Skeletal muscle tissue (tissue), 4 donors: Measurements from ENCODE around the gene MDP1. TPM values are rescaled to one million over a fixed set of nuclear protein-coding genes. Genes with fewer than 3 reads are reported as not detected.
"Not testable (repeated sequence)": the region's sequence is repeated elsewhere in the genome, so short reads cannot be mapped to it uniquely, and the experiment has no call there.

Experiments
- H3K27ac ChIP-seq: one replicate; pipeline ENCODE4 v1.7.0; 2013; ENCODE audit warnings: mild to moderate bottlenecking, low read depth, low read length, inconsistent platforms
- H3K27me3 ChIP-seq, 3 donors: one replicate each; pipeline ENCODE4 v1.7.0; 2013; ENCODE audit warnings: low read length in 3 of 3; ENCODE audit not compliant: control insufficient read depth in 3 of 3, insufficient read depth in 3 of 3
- H3K36me3 ChIP-seq, 3 donors: one replicate each; pipeline ENCODE4 v1.7.0; 2013; ENCODE audit warnings: low read length in 3 of 3; ENCODE audit not compliant: control insufficient read depth in 3 of 3, insufficient read depth in 3 of 3
- H3K4me1 ChIP-seq, 3 donors: one replicate each; pipeline ENCODE4 v1.7.0; 2013; ENCODE audit warnings: low read length in 3 of 3, mild to moderate bottlenecking in 3 of 3; ENCODE audit not compliant: control insufficient read depth in 3 of 3, insufficient read depth in 3 of 3
- H3K4me3 ChIP-seq, 3 donors: one replicate each; pipeline ENCODE4 v1.7.0; 2013; ENCODE audit warnings: low read length in 3 of 3
- H3K9ac ChIP-seq, 3 donors: one replicate each; pipeline ENCODE4 v1.7.0; 2013; ENCODE audit warnings: low read length in 3 of 3, mild to moderate bottlenecking in 3 of 3, moderate library complexity in 2 of 3, low read depth in 1 of 3
- H3K9me3 ChIP-seq, 3 donors: one replicate each; pipeline ENCODE4 v1.7.0; 2013; ENCODE audit warnings: low read length in 3 of 3; ENCODE audit not compliant: control insufficient read depth in 3 of 3
- total RNA-seq: library from RNA; depleted of rRNA; stranded (reverse); fragments of >200 nt; gene quantifications from one replicate; pipeline ENCODE4 v1.2.3, GENCODE V29; 2014
- donor health status: Osteomylitis.

The MDP1 gene
- total RNA-seq, 1 donor from 2014 or later = 9.9 TPM

GRCh38 chr14:24213866-24214662 is 1.8 kb downstream of the MDP1 start:
- Histone ChIP-seq H3K36me3 (peaks cover 21 to 32% (median 29%) of the 10 kb centered on the region in 3 donors), H3K27ac (peak overlapping the region; percentile 90), H3K27me3 (no peaks in the 10 kb centered on the region), H3K4me1 (peaks cover 14 to 31% (median 19%) of the 10 kb centered on the region in 3 donors), H3K9me3 (no peaks in the 10 kb centered on the region), H3K9ac (peak overlapping the region; percentile 81 to 89 (median 81)), H3K4me3 (peak overlapping the region; percentile 75 to 87 (median 87))

DNA sequence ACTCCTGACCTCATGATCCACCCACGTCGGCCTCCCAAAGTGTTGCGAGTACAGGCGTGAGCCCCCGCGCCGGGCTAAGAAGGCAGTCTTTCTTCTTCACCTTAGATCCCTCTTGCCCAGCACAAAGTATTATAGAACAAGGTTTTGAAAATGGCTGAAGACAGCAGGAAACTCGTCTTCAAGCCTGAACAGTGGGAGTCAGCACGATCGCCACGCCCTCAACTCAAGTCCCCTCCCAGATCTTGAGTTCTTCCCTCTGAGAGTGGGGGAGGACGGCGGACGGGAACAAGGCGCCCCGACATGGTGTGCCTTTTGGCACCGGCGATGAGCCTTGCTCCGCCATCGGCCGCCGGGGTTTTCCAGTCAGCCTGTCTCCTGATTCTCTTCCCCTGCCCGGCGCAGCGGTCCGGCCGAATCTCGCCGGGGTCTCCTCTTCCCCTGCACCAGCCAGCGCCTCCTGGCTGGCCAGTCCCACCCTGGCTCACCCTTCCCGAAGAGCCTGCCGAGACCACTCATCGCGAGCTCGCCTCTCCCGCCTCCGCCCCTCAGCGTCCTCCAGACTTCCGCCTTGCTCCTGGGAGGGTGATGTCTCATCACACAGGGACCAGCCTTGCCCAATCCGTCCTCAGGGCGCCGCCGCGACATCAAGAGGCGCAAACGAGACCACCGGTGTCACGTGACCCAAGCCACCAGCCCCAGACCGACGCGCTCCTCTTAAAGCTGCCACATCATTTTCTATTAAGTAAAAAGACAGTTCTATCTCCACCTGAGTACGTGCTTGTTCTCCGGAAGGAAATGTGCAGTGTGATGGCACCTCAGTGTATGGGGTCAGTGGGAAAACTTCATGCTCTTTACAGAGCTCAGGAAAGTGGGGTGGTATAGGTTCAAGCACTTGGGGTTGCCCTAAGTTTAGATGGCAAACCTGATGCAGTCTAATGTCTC is 2.7 kb downstream of the MDP1 start, which contains the start of gene CHMP4A:
CHMP4A (minus strand) TSS at position 565 of the 942 bp plus-strand sequence; CDS start at position 516, 49 bp downstream.
- Histone ChIP-seq H3K4me3 (peak within 1 kb of the TSS; percentile 75 to 87 (median 87)), H3K27me3 (no peaks in the 10 kb centered on the region), H3K36me3 (peaks cover 21 to 33% (median 31%) of the 10 kb centered on the region in 3 donors), H3K9ac (peak within 1 kb of the TSS; percentile 81 to 89 (median 81)), H3K4me1 (peaks cover 14 to 31% (median 19%) of the 10 kb centered on the region in 3 donors), H3K9me3 (no peaks in the 10 kb centered on the region), H3K27ac (peak within 1 kb of the TSS; percentile 90)

DNA sequence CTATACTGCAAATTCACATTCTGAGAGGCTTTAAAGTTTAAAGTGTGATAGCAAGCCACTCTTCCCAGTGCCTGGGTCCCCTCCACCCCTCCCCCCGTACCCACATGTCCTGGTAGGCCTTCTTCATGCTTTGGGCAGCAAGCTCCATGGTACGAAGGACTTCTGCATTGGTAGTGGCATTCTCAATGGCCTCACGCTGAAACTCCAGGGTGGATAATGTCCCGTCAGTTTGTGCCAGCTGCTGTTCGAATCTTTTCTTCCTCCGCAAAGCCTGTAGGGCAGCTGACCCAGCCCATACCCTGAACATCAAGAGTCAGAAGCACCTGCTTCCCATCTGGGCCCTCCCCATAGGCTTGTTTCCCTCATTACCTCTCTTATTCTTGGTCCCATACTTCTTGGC is 4.6 kb downstream of the MDP1 start:
- Histone ChIP-seq H3K9ac (no peak overlapping the region), H3K4me1 (peaks cover 14 to 30% (median 19%) of the 10 kb centered on the region in 3 donors), H3K27me3 (no peaks in the 10 kb centered on the region), H3K9me3 (no peaks in the 10 kb centered on the region), H3K27ac (no peak overlapping the region), H3K4me3 (no peak overlapping the region), H3K36me3 (peaks cover 38 to 41% (median 41%) of the 10 kb centered on the region in 3 donors)

DNA sequence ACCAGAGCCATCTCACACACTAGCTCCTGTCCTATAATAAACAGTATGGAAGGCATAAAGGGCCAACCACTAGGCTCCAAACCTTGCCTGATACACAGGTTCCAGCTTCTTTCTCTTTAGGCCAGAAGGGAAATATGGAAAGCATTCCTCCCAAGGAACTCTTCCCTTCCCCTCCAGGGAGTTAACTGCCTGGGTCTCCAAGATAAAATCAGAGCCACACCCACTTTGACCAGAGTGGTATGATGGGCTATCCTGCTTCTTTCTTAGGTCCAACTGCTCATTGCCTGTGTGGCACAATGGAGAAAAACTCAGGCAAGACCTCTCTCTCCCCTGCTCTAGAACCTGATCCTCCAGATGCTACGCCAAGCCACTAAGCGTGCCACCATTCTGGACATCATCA is 8.2 kb downstream of the MDP1 start:
- Histone ChIP-seq H3K27ac (no peak overlapping the region), H3K9ac (no peak overlapping the region), H3K9me3 (no peaks in the 10 kb centered on the region), H3K27me3 (no peaks in the 10 kb centered on the region), H3K4me3 (no peak overlapping the region), H3K4me1 (peaks cover 0 to 4% (median 0%) of the 10 kb centered on the region in 3 donors), H3K36me3 (peaks cover 45 to 54% (median 45%) of the 10 kb centered on the region in 3 donors)

- no peak overlapping the region for H3K9ac ChIP-seq
- H3K27me3 ChIP-seq = no peaks in the 10 kb centered on the region
- H3K4me1 ChIP-seq = no peaks in the 10 kb centered on the region
- no peak overlapping the region for H3K27ac ChIP-seq
- H3K4me3 ChIP-seq = no peak overlapping the region
- H3K9me3 ChIP-seq = no peaks in the 10 kb centered on the region
- H3K36me3 ChIP-seq = peaks cover 45 to 54% (median 45%) of the 10 kb centered on the region in 3 donors
Measured at GRCh38 chr14:24207104-24207551, 8.7 kb downstream of the MDP1 start.

DNA sequence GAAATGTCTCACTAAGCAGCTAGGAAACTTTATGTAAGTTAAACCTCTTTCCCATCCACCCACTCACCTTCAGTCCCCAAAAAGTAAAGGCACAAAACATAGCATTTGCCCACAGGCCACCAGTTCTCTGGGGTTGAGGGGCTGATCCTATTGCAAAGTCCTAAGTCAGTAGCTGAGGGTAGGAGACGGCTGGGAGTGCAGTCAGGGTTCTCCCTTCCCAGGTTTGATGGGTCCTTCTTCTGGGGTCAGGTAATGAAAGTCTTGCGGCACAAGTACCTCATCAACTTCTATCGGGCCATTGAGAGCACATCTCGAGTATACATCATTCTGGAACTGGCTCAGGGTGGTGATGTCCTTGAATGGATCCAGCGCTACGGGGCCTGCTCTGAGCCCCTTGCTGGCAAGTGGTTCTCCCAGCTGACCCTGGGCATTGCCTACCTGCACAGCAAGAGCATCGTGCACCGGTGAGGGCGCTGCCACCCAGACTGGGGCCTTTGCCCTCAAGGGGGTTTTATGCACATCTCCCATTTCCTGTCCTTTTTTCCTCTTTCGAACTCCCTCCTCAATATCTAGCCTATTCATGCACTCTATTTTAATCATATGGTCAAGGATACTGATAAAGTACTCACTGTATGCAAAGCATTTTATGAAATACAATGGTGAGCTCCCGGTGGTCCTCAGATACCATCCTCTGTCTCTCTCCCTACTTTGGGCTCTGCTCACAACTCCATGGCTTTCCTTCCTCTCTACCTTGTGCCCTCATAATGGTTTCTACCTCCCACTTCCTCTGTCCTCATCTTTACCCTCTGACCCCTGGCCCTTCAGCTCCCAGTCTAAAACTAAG is 9.4 kb downstream of the MDP1 start:
- Histone ChIP-seq H3K9me3 (no peaks in the 10 kb centered on the region), H3K4me1 (no peaks in the 10 kb centered on the region), H3K4me3 (no peak overlapping the region), H3K9ac (peak overlapping the region in 1 of 3 donors; percentile 8), H3K36me3 (peaks cover 41 to 54% (median 45%) of the 10 kb centered on the region in 3 donors), H3K27me3 (no peaks in the 10 kb centered on the region), H3K27ac (no peak overlapping the region)

- H3K36me3 ChIP-seq = peaks cover 29 to 38% (median 32%) of the 10 kb centered on the region in 3 donors
- no peak overlapping the region for H3K9ac ChIP-seq
- no peak overlapping the region for H3K27ac ChIP-seq
- no peaks in the 10 kb centered on the region for H3K9me3 ChIP-seq
- H3K4me1 ChIP-seq = no peaks in the 10 kb centered on the region
- H3K27me3 ChIP-seq = no peaks in the 10 kb centered on the region
- no peak overlapping the region for H3K4me3 ChIP-seq
Measured at GRCh38 chr14:24204163-24205146, 11.4 kb downstream of the MDP1 start.

DNA sequence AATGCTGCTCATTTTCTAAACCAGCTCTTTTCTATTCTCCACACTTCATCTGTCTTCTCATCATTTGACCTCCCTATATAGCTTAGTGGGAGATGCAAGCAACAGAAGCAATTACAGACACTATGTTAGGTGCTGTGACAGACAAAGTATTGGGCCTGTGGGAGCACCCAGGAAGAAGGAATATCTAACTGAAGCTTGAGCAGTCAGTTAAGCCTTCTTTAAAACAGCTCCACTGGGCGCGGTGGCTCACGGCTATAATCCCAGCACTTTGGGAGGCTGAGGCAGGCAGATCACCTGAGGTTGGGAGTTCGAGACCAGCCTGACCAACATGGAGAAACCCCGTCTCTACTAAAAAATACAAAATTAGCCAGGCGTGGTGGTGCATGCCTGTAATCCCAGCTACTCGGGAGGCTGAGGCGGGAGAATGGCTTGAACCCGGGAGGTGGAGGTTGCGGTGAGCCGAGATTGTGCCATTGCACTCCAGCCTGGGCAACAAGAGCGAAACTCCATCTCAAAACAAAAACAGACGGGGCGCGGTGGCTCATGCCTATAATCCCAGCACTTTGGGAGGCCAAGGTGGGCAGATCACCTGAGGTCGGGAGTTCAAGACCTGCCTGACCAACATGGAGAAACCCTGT is 12.5 kb downstream of the MDP1 start:
- not testable (repeated sequence) for H3K27me3 ChIP-seq, H3K27ac ChIP-seq, H3K4me1 ChIP-seq, H3K4me3 ChIP-seq, H3K9ac ChIP-seq, H3K9me3 ChIP-seq
- peaks cover 24 to 36% (median 32%) of the 10 kb centered on the region in 3 donors for H3K36me3 ChIP-seq
